ENCODE data around the gene SLC13A1. TPM values are rescaled to one million over a fixed set of nuclear protein-coding genes. Genes with fewer than 3 reads are reported as not detected.

Gene SLC13A1
- total RNA-seq, 1 experiment from 2014 or later: not detected

DNA sequence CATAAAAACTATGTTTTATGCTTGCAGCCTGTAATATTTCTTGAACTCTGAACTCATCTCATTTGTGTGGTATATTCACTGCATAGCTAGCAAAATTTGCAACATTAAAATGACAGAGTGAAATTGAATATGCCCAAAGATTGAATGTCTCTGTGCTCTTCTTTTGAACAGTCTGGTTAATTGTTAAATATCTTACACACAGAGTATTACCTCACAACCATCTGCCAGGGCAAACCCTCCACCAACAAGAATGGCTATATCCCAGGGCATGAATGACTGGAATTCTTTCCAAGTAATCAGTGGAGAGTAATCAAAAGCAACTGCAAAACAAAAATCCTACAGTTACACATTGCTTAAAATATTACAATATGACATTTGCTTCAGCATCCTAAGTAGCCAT is 76.9 kb downstream of the SLC13A1 start:
- BruUV-seq (replicated peaks): no TSS peak
- Histone ChIP-seq H3K27ac (ENCODE audit: low read depth, low read length) (no peak overlapping the region), H3K4me3 (replicated peaks in 1 of 2; ENCODE audit: low read depth in 1 of 2, low read length in 2 of 2) (no peak overlapping the region), H3K9ac (ENCODE audit: low read length) (no peak overlapping the region), H3K79me2 (ENCODE audit: insufficient read depth, low read length) (no peaks in the 10 kb centered on the region), H4K20me1 (ENCODE audit: insufficient read depth) (no peaks in the 10 kb centered on the region), H3K9me3 (ENCODE audit: control insufficient read depth in 1 of 2, insufficient read depth in 1 of 2, low read depth in 1 of 2, low read length in 2 of 2) (no peaks in the 10 kb centered on the region), H3K36me3 (ENCODE audit: control insufficient read depth in 1 of 2, insufficient read depth in 2 of 2, low read length in 2 of 2) (no peaks in the 10 kb centered on the region), H3K27me3 (ENCODE audit: insufficient read depth, low read length) (no peaks in the 10 kb centered on the region), H2AFZ (ENCODE audit: low read depth, low read length, poor library complexity, severe bottlenecking) (no peak overlapping the region), H3K9me2 (ENCODE audit: insufficient read depth) (0 out of 2 replicates have a peak, but pooled peaks cover 2% of the 10 kb centered on the region), H3K4me2 (ENCODE audit: low read length) (no peak overlapping the region), H3K4me1 (ENCODE audit: control insufficient read depth in 1 of 2, insufficient read depth in 2 of 2, low read length in 2 of 2) (no peaks in the 10 kb centered on the region)
- no peak for DNase-seq (ENCODE audit: low read depth, low spot score)
- ATAC-seq: no peak
- intact Hi-C loops (cut with micrococcal nuclease): no loop called here
- TF ChIP-seq CBX3 (IDR thresholded peaks at IDR 0.05; ENCODE audit: low read depth): no peak
- TF ChIP-seq TCF7L2 (IDR thresholded peaks at IDR 0.05; ENCODE audit: borderline replicate concordance, extremely low read depth, insufficient read depth, insufficient read length): no peak
- TF ChIP-seq FOSL1 (IDR thresholded peaks at IDR 0.05; ENCODE audit: low read depth): no peak
- TF ChIP-seq RAD21 (IDR thresholded peaks at IDR 0.05; ENCODE audit: low read depth): no peak
- TF ChIP-seq EGR1 (IDR thresholded peaks at IDR 0.05; ENCODE audit: low read depth): no peak
- ChIA-PET POLR2A (no interaction called here), CTCF (no interaction called here), RAD21 (ENCODE audit: low non-redundant PET in 1 of 2, low total read pairs in 2 of 2, uncharacterized antibody in 2 of 2, unreplicated experiment in 2 of 2) (no interaction called here)

GRCh38 chr7:123120286-123120685 is 79.5 kb downstream of the SLC13A1 start:
- no peak for TF ChIP-seq EZH2phosphoT487 (IDR thresholded peaks at IDR 0.05; ENCODE audit: borderline replicate concordance)
- H3K9me2 ChIP-seq (ENCODE audit: insufficient read depth): no peaks in the 10 kb centered on the region
- no peaks in the 10 kb centered on the region for H3K4me1 ChIP-seq (ENCODE audit: control insufficient read depth in 1 of 2, insufficient read depth in 2 of 2, low read length in 2 of 2)
- no peaks in the 10 kb centered on the region for H4K20me1 ChIP-seq (ENCODE audit: insufficient read depth)
- no peak overlapping the region for H3K4me2 ChIP-seq (ENCODE audit: low read length)
- no peak overlapping the region for H3K27ac ChIP-seq (ENCODE audit: low read depth, low read length)
- no peak overlapping the region for H2AFZ ChIP-seq (ENCODE audit: low read depth, low read length, poor library complexity, severe bottlenecking)
- no peak overlapping the region for H3K4me3 ChIP-seq (replicated peaks in 1 of 2; ENCODE audit: low read depth in 1 of 2, low read length in 2 of 2)
- intact Hi-C loops (cut with micrococcal nuclease): no loop called here
- H3K27me3 ChIP-seq (ENCODE audit: insufficient read depth, low read length): no peaks in the 10 kb centered on the region
- H3K36me3 ChIP-seq (ENCODE audit: control insufficient read depth in 1 of 2, insufficient read depth in 2 of 2, low read length in 2 of 2): no peaks in the 10 kb centered on the region
- H3K9me3 ChIP-seq (ENCODE audit: control insufficient read depth in 1 of 2, insufficient read depth in 1 of 2, low read depth in 1 of 2, low read length in 2 of 2): no peaks in the 10 kb centered on the region
- no peak for DNase-seq (ENCODE audit: low read depth, low spot score)
- ChIA-PET CTCF (no interaction called here), POLR2A (no interaction called here), RAD21 (ENCODE audit: low non-redundant PET in 1 of 2, low total read pairs in 2 of 2, uncharacterized antibody in 2 of 2, unreplicated experiment in 2 of 2) (no interaction called here)
- BruUV-seq (replicated peaks): no TSS peak
- no peak overlapping the region for H3K9ac ChIP-seq (ENCODE audit: low read length)
- no peak for ATAC-seq
- H3K79me2 ChIP-seq (ENCODE audit: insufficient read depth, low read length): no peaks in the 10 kb centered on the region

All from HCT116 (cell line).